Neutrophil (primary cell): ENCODE data around the gene LGR6.

ENCODE experiments used
- H3K27ac ChIP-seq: fragments of 200-600 bp; sonication (generic); 2 replicates; pipeline ENCODE4 v1.5.1; 2016; ENCODE audit warnings: mild to moderate bottlenecking, moderate library complexity
- H3K27me3 ChIP-seq: fragments of 200-600 bp; sonication (generic); 2 replicates; pipeline ENCODE4 v1.6.0; 2016; ENCODE audit warnings: mild to moderate bottlenecking
- H3K36me3 ChIP-seq: fragments of 200-600 bp; sonication (generic); 2 replicates; pipeline ENCODE4 v1.5.1; 2017
- H3K4me1 ChIP-seq, 2 experiments: fragments of 200-600 bp in 1 of 2; sonication (generic) in 1 of 2; 1 replicate in 1 of 2; 2 replicates in 1 of 2; pipeline versions ENCODE4 v1.5.1 to v1.6.1; 2013 to 2016; ENCODE audit warnings: low read depth in 1 of 2, low read length in 1 of 2, mild to moderate bottlenecking in 1 of 2, moderate library complexity in 1 of 2; ENCODE audit not compliant: control insufficient read depth in 1 of 2, insufficient read depth in 1 of 2
- H3K4me3 ChIP-seq, 2 experiments: fragments of 200-600 bp in 1 of 2; sonication (generic) in 1 of 2; 1 replicate in 1 of 2; 2 replicates in 1 of 2; pipeline ENCODE4 v1.5.1; 2013 to 2016; ENCODE audit warnings: low read depth in 1 of 2, low read length in 1 of 2, mild to moderate bottlenecking in 1 of 2, moderate library complexity in 1 of 2
- H3K9me3 ChIP-seq: fragments of 200-600 bp; sonication (generic); 2 replicates; pipeline ENCODE4 v1.5.1; 2016
- TF ChIP-seq, protein P1 (sequence below): fragments of 200-600 bp; sonication (generic); IDR thresholded peaks from 2 replicates; pipeline ENCODE4 v1.5.1; 2016; ENCODE audit warnings: antibody characterized with exemption

Gene LGR6

DNA sequence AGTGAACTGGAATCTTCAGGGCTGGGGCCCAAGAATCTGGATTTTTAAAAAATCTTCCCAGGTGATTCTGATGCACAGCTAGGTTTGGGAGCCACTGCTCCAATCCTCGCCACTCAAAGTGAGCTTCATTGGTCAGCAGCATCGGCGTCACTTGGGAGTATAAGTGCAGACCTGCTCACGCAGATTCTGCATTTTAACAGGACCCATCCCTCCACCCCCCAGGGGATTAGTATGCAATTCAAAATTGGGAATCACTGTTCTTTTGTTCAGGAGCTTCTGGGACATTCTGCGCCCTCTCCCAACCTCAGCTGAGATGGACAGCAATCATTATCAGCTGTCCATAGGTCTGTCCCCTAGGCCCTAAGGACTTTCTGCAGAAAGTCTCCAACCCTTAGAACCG is 53.5 kb downstream of the LGR6 start:
- no peaks in the 10 kb centered on the region for H3K36me3 ChIP-seq
- H3K27me3 ChIP-seq = peaks cover 28% of the 10 kb centered on the region

DNA sequence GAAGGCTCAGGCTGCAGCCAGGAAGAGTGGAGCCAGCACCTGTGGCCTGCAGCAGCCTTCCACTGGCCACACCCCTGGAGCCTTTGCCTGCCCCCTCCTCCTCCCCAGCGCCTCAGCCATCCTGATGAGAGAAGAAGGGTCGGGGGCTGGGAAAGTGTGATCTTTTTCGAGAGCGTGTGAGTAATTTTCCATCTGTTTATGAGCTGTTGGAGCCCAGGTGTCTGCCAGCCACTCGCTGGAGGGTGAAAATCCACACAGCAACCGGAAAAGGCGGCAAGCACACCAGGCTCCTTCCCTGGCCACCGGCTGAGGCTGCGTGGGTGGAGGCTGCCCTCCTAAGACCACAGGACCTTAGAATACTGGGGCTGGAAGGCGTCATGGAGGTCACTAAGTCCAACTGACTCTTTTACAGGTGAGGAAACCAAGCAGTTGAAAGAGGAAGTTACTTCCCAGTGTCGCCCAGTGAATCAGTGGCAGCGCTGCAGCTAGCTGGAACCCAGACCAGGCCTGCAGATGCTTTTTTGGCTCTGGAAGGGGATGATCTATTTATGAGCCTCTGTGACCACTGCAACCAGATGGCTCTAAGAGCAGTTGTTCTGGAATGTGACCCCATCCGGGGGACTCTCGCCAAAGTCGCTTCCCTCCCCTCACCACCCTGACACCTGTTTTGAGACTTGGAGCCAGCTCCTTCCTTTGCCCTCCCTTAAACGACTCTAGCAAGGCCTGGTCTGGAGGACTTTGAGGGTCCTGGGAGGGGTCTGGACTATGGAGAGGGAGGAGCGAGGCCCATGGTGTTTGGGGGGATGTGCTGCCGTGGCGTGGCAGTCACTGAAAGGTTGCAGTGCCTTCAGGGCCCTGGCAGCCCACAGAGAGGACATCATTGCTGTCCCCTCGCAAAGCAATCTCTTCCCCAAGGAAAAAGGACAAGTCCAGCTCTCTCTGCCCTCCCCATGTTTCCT is 54.5 kb downstream of the LGR6 start:
- no peak overlapping the region for H3K27ac ChIP-seq
- TF ChIP-seq, protein P1, sequence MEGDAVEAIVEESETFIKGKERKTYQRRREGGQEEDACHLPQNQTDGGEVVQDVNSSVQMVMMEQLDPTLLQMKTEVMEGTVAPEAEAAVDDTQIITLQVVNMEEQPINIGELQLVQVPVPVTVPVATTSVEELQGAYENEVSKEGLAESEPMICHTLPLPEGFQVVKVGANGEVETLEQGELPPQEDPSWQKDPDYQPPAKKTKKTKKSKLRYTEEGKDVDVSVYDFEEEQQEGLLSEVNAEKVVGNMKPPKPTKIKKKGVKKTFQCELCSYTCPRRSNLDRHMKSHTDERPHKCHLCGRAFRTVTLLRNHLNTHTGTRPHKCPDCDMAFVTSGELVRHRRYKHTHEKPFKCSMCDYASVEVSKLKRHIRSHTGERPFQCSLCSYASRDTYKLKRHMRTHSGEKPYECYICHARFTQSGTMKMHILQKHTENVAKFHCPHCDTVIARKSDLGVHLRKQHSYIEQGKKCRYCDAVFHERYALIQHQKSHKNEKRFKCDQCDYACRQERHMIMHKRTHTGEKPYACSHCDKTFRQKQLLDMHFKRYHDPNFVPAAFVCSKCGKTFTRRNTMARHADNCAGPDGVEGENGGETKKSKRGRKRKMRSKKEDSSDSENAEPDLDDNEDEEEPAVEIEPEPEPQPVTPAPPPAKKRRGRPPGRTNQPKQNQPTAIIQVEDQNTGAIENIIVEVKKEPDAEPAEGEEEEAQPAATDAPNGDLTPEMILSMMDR = no peak
- no peaks in the 10 kb centered on the region for H3K9me3 ChIP-seq
- no peak overlapping the region for H3K4me3 ChIP-seq
- peaks cover 19% of the 10 kb centered on the region for H3K27me3 ChIP-seq
- no peaks in the 10 kb centered on the region for H3K4me1 ChIP-seq
- H3K36me3 ChIP-seq = no peaks in the 10 kb centered on the region

More for the DNA sequence above, 53.5 kb downstream of the LGR6 start:
- Histone ChIP-seq H3K9me3 (no peaks in the 10 kb centered on the region), H3K4me3 (no peak overlapping the region), H3K27ac (no peak overlapping the region), H3K4me1 (no peaks in the 10 kb centered on the region)
- TF ChIP-seq, protein P1 = no peak

DNA sequence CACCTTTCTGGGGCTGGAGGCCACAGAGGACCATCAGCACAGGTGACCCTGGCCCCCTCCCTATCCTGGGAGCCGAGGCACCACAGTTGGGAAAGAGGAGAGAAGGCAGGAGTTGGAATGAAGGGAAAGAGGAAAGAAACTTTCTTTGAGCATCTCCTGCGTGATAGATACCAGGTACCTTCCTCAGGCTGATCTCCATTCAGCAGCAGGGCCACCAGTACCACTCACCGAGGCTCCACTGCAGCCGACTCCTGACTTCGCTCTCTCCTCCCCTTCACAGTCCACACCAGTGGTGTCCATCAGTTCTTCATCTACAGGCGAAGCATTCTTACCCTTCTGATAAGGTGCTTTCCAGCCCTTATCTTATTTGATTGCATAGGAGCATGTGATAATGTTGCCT is 55.3 kb downstream of the LGR6 start:
- Histone ChIP-seq H3K36me3 (no peaks in the 10 kb centered on the region), H3K27me3 (peaks cover 19% of the 10 kb centered on the region), H3K4me3 (no peak overlapping the region), H3K27ac (no peak overlapping the region), H3K9me3 (no peaks in the 10 kb centered on the region), H3K4me1 (no peaks in the 10 kb centered on the region)
- TF ChIP-seq, protein P1 = no peak

DNA sequence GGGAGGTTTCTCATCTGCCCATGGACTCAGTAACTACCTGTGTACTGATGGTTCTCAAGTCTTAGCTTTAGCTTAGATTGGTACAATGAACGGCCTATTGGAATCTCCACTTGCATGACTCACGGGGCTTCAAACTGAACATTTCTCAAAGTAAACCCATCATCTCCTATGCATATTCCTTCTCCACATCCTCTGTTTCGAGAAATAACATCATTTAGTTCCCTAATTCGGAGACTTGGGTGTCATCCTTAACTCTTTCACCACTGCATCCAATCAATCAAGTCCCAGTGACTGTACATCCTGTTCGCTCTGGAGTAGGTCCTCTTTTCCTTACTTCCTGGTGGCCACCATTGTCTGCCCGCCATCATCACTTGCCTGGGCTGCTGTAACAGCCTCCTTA is 55.8 kb downstream of the LGR6 start:
- H3K27me3 ChIP-seq = peaks cover 19% of the 10 kb centered on the region
- TF ChIP-seq, protein P1 = no peak
- H3K4me1 ChIP-seq = no peaks in the 10 kb centered on the region
- no peaks in the 10 kb centered on the region for H3K36me3 ChIP-seq
- no peaks in the 10 kb centered on the region for H3K9me3 ChIP-seq
- no peak overlapping the region for H3K27ac ChIP-seq
- H3K4me3 ChIP-seq = no peak overlapping the region

DNA sequence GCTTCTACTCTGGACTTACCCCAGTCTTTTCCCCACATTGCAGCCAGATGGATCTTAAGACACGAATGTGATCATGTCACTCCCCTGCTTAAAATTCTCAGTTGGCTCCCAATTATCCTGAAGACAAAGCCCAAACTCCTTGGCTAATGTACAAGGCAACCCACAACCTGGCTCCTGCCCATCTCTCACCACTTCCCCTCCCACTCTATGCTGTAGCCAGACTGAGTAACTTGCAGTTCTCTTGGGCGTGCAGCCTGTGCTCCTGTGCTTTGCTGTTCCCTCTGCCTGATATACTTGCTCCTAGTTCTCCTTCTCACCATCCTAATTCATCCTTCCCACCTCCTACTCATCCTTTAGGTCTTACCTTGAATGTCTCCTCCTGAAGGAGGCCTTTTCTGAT is 56.2 kb downstream of the LGR6 start:
- Histone ChIP-seq H3K27me3 (peaks cover 19% of the 10 kb centered on the region), H3K9me3 (no peaks in the 10 kb centered on the region), H3K4me3 (no peak overlapping the region), H3K27ac (no peak overlapping the region), H3K4me1 (no peaks in the 10 kb centered on the region), H3K36me3 (no peaks in the 10 kb centered on the region)
- TF ChIP-seq, protein P1 = no peak
